Measurements from ENCODE around the gene NCBP3.

DNA sequence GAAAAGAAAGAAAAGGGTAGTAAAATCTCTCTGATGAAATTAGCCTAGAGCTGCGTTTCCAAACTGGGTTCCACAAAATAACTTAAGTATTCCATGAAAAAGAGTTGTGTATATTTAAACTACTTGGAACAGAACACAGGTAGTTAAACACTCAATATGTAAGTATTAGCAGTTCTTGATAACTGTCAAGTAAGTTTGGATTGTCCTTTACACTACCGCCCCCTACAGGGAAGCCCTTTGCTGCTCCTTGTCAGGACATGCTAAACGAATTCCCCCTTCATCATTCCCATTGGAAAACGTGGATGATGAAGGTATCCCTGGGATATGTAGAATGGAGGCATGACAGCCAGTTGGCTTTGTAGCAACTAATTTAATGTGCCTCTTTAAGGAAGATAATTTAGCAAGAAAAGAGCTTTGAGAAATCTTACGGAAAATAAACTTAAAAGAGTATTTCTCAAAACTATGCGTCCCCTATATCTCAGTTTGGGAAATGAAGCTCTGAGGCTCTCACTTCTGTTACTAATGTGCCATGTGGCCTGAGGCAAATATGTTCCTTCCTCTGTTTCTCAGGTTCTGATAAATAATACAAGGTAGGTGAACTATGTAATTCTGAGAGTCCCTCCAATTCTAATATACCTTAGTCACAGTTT lies 18.8 kb downstream of the NCBP3 start:
- TF ChIP-seq, protein P1, sequence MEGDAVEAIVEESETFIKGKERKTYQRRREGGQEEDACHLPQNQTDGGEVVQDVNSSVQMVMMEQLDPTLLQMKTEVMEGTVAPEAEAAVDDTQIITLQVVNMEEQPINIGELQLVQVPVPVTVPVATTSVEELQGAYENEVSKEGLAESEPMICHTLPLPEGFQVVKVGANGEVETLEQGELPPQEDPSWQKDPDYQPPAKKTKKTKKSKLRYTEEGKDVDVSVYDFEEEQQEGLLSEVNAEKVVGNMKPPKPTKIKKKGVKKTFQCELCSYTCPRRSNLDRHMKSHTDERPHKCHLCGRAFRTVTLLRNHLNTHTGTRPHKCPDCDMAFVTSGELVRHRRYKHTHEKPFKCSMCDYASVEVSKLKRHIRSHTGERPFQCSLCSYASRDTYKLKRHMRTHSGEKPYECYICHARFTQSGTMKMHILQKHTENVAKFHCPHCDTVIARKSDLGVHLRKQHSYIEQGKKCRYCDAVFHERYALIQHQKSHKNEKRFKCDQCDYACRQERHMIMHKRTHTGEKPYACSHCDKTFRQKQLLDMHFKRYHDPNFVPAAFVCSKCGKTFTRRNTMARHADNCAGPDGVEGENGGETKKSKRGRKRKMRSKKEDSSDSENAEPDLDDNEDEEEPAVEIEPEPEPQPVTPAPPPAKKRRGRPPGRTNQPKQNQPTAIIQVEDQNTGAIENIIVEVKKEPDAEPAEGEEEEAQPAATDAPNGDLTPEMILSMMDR (IDR thresholded peaks at IDR 0.05; ENCODE audit: low read depth, low read length, missing input control) = peak; percentile 80
- TF ChIP-seq TAF1 (conservative IDR thresholded peaks at IDR 0.05) (no peak), JUND (IDR thresholded peaks at IDR 0.05) (no peak), RAD21 (IDR thresholded peaks at IDR 0.05) (peak; percentile 92 to 96)
- TF ChIP-seq, protein P2, sequence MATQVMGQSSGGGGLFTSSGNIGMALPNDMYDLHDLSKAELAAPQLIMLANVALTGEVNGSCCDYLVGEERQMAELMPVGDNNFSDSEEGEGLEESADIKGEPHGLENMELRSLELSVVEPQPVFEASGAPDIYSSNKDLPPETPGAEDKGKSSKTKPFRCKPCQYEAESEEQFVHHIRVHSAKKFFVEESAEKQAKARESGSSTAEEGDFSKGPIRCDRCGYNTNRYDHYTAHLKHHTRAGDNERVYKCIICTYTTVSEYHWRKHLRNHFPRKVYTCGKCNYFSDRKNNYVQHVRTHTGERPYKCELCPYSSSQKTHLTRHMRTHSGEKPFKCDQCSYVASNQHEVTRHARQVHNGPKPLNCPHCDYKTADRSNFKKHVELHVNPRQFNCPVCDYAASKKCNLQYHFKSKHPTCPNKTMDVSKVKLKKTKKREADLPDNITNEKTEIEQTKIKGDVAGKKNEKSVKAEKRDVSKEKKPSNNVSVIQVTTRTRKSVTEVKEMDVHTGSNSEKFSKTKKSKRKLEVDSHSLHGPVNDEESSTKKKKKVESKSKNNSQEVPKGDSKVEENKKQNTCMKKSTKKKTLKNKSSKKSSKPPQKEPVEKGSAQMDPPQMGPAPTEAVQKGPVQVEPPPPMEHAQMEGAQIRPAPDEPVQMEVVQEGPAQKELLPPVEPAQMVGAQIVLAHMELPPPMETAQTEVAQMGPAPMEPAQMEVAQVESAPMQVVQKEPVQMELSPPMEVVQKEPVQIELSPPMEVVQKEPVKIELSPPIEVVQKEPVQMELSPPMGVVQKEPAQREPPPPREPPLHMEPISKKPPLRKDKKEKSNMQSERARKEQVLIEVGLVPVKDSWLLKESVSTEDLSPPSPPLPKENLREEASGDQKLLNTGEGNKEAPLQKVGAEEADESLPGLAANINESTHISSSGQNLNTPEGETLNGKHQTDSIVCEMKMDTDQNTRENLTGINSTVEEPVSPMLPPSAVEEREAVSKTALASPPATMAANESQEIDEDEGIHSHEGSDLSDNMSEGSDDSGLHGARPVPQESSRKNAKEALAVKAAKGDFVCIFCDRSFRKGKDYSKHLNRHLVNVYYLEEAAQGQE (IDR thresholded peaks at IDR 0.05) = no peak
- TF ChIP-seq, protein P3, sequence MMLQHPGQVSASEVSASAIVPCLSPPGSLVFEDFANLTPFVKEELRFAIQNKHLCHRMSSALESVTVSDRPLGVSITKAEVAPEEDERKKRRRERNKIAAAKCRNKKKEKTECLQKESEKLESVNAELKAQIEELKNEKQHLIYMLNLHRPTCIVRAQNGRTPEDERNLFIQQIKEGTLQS (IDR thresholded peaks at IDR 0.05) = no peak
- TF ChIP-seq, protein P4, sequence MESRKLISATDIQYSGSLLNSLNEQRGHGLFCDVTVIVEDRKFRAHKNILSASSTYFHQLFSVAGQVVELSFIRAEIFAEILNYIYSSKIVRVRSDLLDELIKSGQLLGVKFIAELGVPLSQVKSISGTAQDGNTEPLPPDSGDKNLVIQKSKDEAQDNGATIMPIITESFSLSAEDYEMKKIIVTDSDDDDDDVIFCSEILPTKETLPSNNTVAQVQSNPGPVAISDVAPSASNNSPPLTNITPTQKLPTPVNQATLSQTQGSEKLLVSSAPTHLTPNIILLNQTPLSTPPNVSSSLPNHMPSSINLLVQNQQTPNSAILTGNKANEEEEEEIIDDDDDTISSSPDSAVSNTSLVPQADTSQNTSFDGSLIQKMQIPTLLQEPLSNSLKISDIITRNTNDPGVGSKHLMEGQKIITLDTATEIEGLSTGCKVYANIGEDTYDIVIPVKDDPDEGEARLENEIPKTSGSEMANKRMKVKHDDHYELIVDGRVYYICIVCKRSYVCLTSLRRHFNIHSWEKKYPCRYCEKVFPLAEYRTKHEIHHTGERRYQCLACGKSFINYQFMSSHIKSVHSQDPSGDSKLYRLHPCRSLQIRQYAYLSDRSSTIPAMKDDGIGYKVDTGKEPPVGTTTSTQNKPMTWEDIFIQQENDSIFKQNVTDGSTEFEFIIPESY (IDR thresholded peaks at IDR 0.05) = no peak
- TF ChIP-seq, protein P5, sequence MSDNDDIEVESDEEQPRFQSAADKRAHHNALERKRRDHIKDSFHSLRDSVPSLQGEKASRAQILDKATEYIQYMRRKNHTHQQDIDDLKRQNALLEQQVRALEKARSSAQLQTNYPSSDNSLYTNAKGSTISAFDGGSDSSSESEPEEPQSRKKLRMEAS (IDR thresholded peaks at IDR 0.05) = no peak
